Measurements from ENCODE around the gene GSTM3.
A peak's percentile ranks its signal among the peaks of the same experiment; 100 is the strongest.

The GSTM3 gene

GRCh38 chr1:109782514-109782913, 41.7 kb upstream of the GSTM3 start:
- no peak for DNase-seq (ENCODE audit: low read depth)
- no peak for TF ChIP-seq CTCF (IDR thresholded peaks at IDR 0.05; ENCODE audit: insufficient read depth, low read depth, low read length, missing control alignments)
- H3K4me3 ChIP-seq (ENCODE audit: low read length), result no peak overlapping the region

GRCh38 chr1:109781806-109782205, 41.0 kb upstream of the GSTM3 start:
- H3K4me3 ChIP-seq (ENCODE audit: low read length), result no peak overlapping the region
- DNase-seq (ENCODE audit: low read depth), result no peak
- no peak for TF ChIP-seq CTCF (IDR thresholded peaks at IDR 0.05; ENCODE audit: insufficient read depth, low read depth, low read length, missing control alignments)

DNA sequence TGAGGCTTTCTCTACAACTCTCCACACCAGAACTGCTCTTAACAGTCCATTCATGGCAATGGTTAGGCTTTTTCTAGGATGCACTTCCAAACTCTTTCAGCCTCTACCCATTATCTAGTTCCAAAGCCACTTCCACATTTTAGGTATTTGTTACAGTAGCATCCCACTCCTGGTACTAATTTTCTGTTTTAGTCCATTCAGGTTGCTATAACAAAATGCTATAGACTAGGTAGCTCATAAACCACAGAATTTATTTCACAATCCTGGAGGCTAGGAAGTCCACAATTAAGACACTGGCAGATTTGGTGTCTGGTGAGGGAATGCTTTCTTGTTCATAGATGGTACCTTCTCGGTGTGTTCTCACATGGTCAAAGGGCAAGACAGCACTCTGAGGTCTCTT, 40.1 kb upstream of the GSTM3 start:
- no peak for DNase-seq (ENCODE audit: low read depth)
- H3K4me3 ChIP-seq (ENCODE audit: low read length), result no peak overlapping the region
- no peak for TF ChIP-seq CTCF (IDR thresholded peaks at IDR 0.05; ENCODE audit: insufficient read depth, low read depth, low read length, missing control alignments)

GRCh38 chr1:109777980-109778625, 37.3 kb upstream of the GSTM3 start:
- no peak for DNase-seq (ENCODE audit: low read depth)
- TF ChIP-seq CTCF (IDR thresholded peaks at IDR 0.05; ENCODE audit: insufficient read depth, low read depth, low read length, missing control alignments), result no peak
- no peak overlapping the region for H3K4me3 ChIP-seq (ENCODE audit: low read length)

GRCh38 chr1:109777436-109777835, 36.6 kb upstream of the GSTM3 start:
- no peak for DNase-seq (ENCODE audit: low read depth)
- no peak overlapping the region for H3K4me3 ChIP-seq (ENCODE audit: low read length)
- no peak for TF ChIP-seq CTCF (IDR thresholded peaks at IDR 0.05; ENCODE audit: insufficient read depth, low read depth, low read length, missing control alignments)

- no peak overlapping the region for H3K4me3 ChIP-seq (ENCODE audit: low read length)
- peak; percentile 95 for TF ChIP-seq CTCF (IDR thresholded peaks at IDR 0.05; ENCODE audit: insufficient read depth, low read depth, low read length, missing control alignments)
- peak; percentile 77 for DNase-seq (ENCODE audit: low read depth)
Measured at GRCh38 chr1:109776911-109777310, 36.1 kb upstream of the GSTM3 start.

GRCh38 chr1:109776206-109776835, 35.5 kb upstream of the GSTM3 start:
- no peak for DNase-seq (ENCODE audit: low read depth)
- no peak for TF ChIP-seq CTCF (IDR thresholded peaks at IDR 0.05; ENCODE audit: insufficient read depth, low read depth, low read length, missing control alignments)
- H3K4me3 ChIP-seq (ENCODE audit: low read length), result no peak overlapping the region

All from epithelial cell of esophagus (primary cell).